Activated CD8-positive, alpha-beta memory T cell treated with anti-CD3 and anti-CD28 coated beads for 36 hours (primary cell): ENCODE measurements around the gene SLC22A7. TPM values are rescaled to one million over a fixed set of nuclear protein-coding genes. Genes with fewer than 3 reads are reported as not detected.

Experiments used
- CTCF ChIA-PET: fragments of 350-600 bp; sonication (Branson Sonifier 250); formaldehyde crosslinking; loops from one replicate; lab custom pipeline; 2021; ENCODE audit warnings: antibody characterized with exemption; lab: Charles Lee
- POLR2A ChIA-PET: fragments of 350-600 bp; sonication (Branson Sonifier 250); formaldehyde crosslinking; loops from one replicate; lab custom pipeline; 2021; ENCODE audit warnings: antibody characterized with exemption; lab: Charles Lee
- total RNA-seq, 2 experiments: library from RNA; stranded (reverse); gene quantifications; one replicate each; pipeline ENCODE4 v1.2.3, GENCODE V29; 2021

Gene SLC22A7
- total RNA-seq, 2 experiments from 2014 or later: not detected

GRCh38 chr6:43277306-43277642, 20.8 kb upstream of the SLC22A7 start:
- ChIA-PET POLR2A (no interaction called here), CTCF (interaction anchor here (1.1 kb wide), 1 partner anchor 14 kb away, joined by 3 read pairs; no protein-coding TSS in a partner anchor)

- ChIA-PET POLR2A (no interaction called here), CTCF (interaction anchor here (1.1 kb wide), 1 partner anchor 14 kb away, joined by 3 read pairs; no protein-coding TSS in a partner anchor)
These were observed 20.2 kb upstream of the SLC22A7 start for GRCh38 chr6:43277643-43278523.

- POLR2A ChIA-PET: no interaction called here
- CTCF ChIA-PET: no interaction called here
These were observed 19.5 kb upstream of the SLC22A7 start for GRCh38 chr6:43278524-43279078.

GRCh38 chr6:43280234-43280633, 17.8 kb upstream of the SLC22A7 start:
- ChIA-PET POLR2A (no interaction called here), CTCF (no interaction called here)

- ChIA-PET CTCF (interaction anchor here (1.0 kb wide), 1 partner anchor 75 kb away, joined by 3 read pairs; no protein-coding TSS in a partner anchor), POLR2A (no interaction called here)
These were observed 16.0 kb upstream of the SLC22A7 start for GRCh38 chr6:43282060-43282459.

- CTCF ChIA-PET: interaction anchor here (0.6 to 1.0 kb wide), 2 partner anchors 74 to 116 kb away, joined by 3 to 4 read pairs; no protein-coding TSS in a partner anchor
- POLR2A ChIA-PET: no interaction called here
These were observed 15.2 kb upstream of the SLC22A7 start for GRCh38 chr6:43282636-43283513.

GRCh38 chr6:43283514-43283901, 14.6 kb upstream of the SLC22A7 start:
- ChIA-PET CTCF (interaction anchor here (0.6 kb wide), 1 partner anchor 115 kb away, joined by 4 read pairs; no protein-coding TSS in a partner anchor), POLR2A (no interaction called here)

- ChIA-PET POLR2A (no interaction called here), CTCF (no interaction called here)
These were observed 14.2 kb upstream of the SLC22A7 start for GRCh38 chr6:43283905-43284304.

- ChIA-PET POLR2A (no interaction called here), CTCF (no interaction called here)
These were observed 12.9 kb upstream of the SLC22A7 start for GRCh38 chr6:43284991-43285781.

GRCh38 chr6:43285832-43286231, 12.2 kb upstream of the SLC22A7 start:
- ChIA-PET POLR2A (no interaction called here), CTCF (no interaction called here)

GRCh38 chr6:43286456-43286979, 11.5 kb upstream of the SLC22A7 start:
- POLR2A ChIA-PET: no interaction called here
- CTCF ChIA-PET: interaction anchor here (0.5 kb wide), 1 partner anchor 182 kb away, joined by 3 read pairs; no protein-coding TSS in a partner anchor

GRCh38 chr6:43286980-43287716, 10.9 kb upstream of the SLC22A7 start:
- ChIA-PET POLR2A (no interaction called here), CTCF (interaction anchor here (0.5 kb wide), 1 partner anchor 182 kb away, joined by 3 read pairs; no protein-coding TSS in a partner anchor)

- POLR2A ChIA-PET: no interaction called here
- CTCF ChIA-PET: no interaction called here
These were observed 10.1 kb upstream of the SLC22A7 start for GRCh38 chr6:43287717-43288679.

GRCh38 chr6:43290339-43290904, 7.6 kb upstream of the SLC22A7 start:
- ChIA-PET POLR2A (no interaction called here), CTCF (no interaction called here)

- ChIA-PET CTCF (no interaction called here), POLR2A (no interaction called here)
These were observed 7.1 kb upstream of the SLC22A7 start for GRCh38 chr6:43290905-43291355.

- POLR2A ChIA-PET: interaction anchor here (0.6 kb wide), 1 partner anchor 55 kb away, joined by 7 read pairs; no protein-coding TSS in a partner anchor
- CTCF ChIA-PET: no interaction called here
These were observed 6.4 kb upstream of the SLC22A7 start for GRCh38 chr6:43291708-43292107.
